Calu3 (cell line): ENCODE measurements around the gene SPECC1. TPM values are rescaled to one million over a fixed set of nuclear protein-coding genes. Genes with fewer than 3 reads are reported as not detected.

Experiments
- BruUV-seq: library from RNA; stranded (reverse); fragments of 400-500 nt; replicated peaks from 2 replicates; lab custom pipeline; 2021; lab: Mats Ljungman, UMichigan
- CTCF ChIA-PET: fragments of 300-600 bp; sonication (Branson Sonifier 250); formaldehyde crosslinking; loops from one replicate; lab custom pipeline; 2022; ENCODE audit warnings: antibody characterized with exemption; lab: Charles Lee
- DNase-seq: peaks from one replicate; pipeline ENCODE4 v3.0.0; 2022
- H3K27ac Mint-ChIP-seq: one replicate; pipeline ENCODE4 v1.8.0; 2022; ENCODE audit warnings: mixed read lengths; ENCODE audit not compliant: unreplicated experiment
- H3K27me3 Mint-ChIP-seq: one replicate; pipeline ENCODE4 v1.8.0; 2022; ENCODE audit warnings: mixed read lengths; ENCODE audit not compliant: unreplicated experiment
- H3K36me3 Mint-ChIP-seq: one replicate; pipeline ENCODE4 v1.8.0; 2022; ENCODE audit warnings: mild to moderate bottlenecking, moderate library complexity, mixed read lengths; ENCODE audit not compliant: insufficient read depth, unreplicated experiment
- H3K4me1 Mint-ChIP-seq: one replicate; pipeline ENCODE4 v1.8.0; 2022; ENCODE audit warnings: mild to moderate bottlenecking, low read depth, mixed read lengths; ENCODE audit not compliant: unreplicated experiment
- H3K4me3 Mint-ChIP-seq: one replicate; pipeline ENCODE4 v1.8.0; 2022; ENCODE audit warnings: mild to moderate bottlenecking, low read depth, moderate library complexity, mixed read lengths; ENCODE audit not compliant: unreplicated experiment
- H3K9me3 Mint-ChIP-seq: one replicate; pipeline ENCODE4 v1.8.0; 2022; ENCODE audit warnings: low read depth, mixed read lengths; ENCODE audit not compliant: unreplicated experiment
- intact Hi-C: fragments of 100-400 bp; cut with micrococcal nuclease; formaldehyde crosslinking; loops from one replicate; pipeline ENCODE4 v1.10.0; 2022; ENCODE audit not compliant: unreplicated experiment
- total RNA-seq: library from RNA; stranded (reverse); gene quantifications from 2 replicates; pipeline ENCODE4 v1.2.3, GENCODE V29; 2022
- TF ChIP-seq, protein P1 (sequence below): fragments of 200-600 bp; IDR thresholded peaks from one replicate; pipeline ENCODE4 v1.8.0; 2022; ENCODE audit warnings: antibody characterized with exemption; ENCODE audit not compliant: unreplicated experiment

Gene SPECC1
- total RNA-seq, 1 experiment from 2014 or later, result 53.5 TPM

DNA sequence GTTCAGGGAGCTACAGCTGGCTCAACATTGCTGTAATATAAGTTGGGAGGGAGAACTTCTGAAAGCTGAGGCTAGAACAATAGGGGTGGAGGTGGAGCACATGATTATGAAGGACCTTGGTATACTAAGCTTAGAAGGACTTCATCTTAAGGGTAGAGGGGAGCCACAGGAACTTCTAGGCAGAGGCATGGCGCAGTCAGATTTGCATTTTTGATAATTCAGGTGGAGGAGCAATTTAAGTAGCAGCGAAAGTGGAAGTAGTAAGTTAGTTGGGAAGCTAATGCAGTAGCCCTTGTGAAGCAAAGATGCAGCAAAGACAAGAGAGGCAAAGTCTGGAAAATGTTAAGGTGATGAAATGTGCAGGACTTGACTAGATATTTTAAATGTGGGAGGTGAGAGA is 144.1 kb downstream of the SPECC1 start:
- no TSS peak for BruUV-seq
- no peaks in the 10 kb centered on the region for H3K27me3 Mint-ChIP-seq
- no peak overlapping the region for H3K27ac Mint-ChIP-seq
- H3K4me3 Mint-ChIP-seq, result no peak overlapping the region
- H3K9me3 Mint-ChIP-seq, result no peaks in the 10 kb centered on the region
- peaks cover 17% of the 10 kb centered on the region for H3K36me3 Mint-ChIP-seq
- intact Hi-C loops, result loop anchor here (10.0 kb wide), 1 partner anchor 52 kb away; no protein-coding TSS in a partner anchor
- TF ChIP-seq, protein P1, sequence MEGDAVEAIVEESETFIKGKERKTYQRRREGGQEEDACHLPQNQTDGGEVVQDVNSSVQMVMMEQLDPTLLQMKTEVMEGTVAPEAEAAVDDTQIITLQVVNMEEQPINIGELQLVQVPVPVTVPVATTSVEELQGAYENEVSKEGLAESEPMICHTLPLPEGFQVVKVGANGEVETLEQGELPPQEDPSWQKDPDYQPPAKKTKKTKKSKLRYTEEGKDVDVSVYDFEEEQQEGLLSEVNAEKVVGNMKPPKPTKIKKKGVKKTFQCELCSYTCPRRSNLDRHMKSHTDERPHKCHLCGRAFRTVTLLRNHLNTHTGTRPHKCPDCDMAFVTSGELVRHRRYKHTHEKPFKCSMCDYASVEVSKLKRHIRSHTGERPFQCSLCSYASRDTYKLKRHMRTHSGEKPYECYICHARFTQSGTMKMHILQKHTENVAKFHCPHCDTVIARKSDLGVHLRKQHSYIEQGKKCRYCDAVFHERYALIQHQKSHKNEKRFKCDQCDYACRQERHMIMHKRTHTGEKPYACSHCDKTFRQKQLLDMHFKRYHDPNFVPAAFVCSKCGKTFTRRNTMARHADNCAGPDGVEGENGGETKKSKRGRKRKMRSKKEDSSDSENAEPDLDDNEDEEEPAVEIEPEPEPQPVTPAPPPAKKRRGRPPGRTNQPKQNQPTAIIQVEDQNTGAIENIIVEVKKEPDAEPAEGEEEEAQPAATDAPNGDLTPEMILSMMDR, result no peak
- DNase-seq, result no peak
- CTCF ChIA-PET, result no interaction called here
- H3K4me1 Mint-ChIP-seq, result peaks cover 7% of the 10 kb centered on the region

- no peak overlapping the region for H3K27ac Mint-ChIP-seq
Measured at GRCh38 chr17:20154286-20155000, 145.3 kb downstream of the SPECC1 start.

DNA sequence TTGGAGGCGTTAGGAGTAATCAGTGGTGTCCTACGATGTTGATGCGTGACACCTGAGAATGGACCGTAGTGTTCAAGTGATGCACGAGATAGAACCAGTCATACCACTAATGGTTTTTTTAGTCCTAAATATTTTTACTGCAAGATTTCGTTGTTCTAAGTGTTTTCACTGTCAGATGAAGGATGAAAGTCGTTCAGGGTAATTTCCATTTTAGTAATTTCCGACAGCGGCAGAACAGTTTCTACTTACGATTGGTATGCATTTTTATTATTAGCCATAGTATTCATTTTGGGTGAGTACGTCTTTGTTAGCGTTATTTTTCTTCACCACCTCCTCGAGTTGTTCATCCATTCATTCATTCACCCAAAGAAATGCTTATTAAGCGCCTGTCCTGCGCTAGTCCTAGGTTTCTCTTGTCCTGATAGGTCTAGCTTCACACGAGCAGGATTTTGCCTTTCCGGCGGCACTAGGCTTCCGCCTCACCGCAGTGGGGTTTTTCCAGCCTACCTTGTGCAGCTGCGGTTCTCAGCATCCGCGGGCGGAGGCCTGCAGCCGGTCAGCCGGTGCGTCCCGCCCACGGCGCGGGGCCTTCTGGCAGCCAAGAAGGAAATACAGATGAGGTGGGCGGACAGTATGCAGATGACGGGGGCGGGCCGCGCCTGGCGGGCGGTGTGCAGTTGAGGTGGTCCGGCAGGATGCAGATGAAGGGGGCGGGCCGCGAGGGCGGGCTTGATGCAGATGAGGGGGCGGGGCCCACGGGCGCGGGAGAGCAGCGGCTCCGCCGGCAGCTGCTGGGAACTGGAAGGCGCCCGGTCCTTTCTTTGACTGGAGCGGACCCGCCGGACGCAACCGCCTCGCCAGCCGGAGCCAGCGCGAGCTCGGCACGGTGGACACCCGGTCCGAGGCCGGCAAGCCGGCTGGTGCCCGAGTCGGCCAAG is 146.4 kb downstream of the SPECC1 start:
- no TSS peak for BruUV-seq
- peak; percentile 97 for DNase-seq
- H3K27me3 Mint-ChIP-seq, result no peaks in the 10 kb centered on the region
- intact Hi-C loops, result loop anchor here (10.0 kb wide), 1 partner anchor 49 kb away; no protein-coding TSS in a partner anchor
- peaks cover 17% of the 10 kb centered on the region for H3K36me3 Mint-ChIP-seq
- H3K27ac Mint-ChIP-seq, result peak overlapping the region; percentile 43
- peaks cover 12% of the 10 kb centered on the region for H3K4me1 Mint-ChIP-seq
- H3K4me3 Mint-ChIP-seq, result no peak overlapping the region
- TF ChIP-seq, protein P1, result no peak
- H3K9me3 Mint-ChIP-seq, result no peaks in the 10 kb centered on the region
- CTCF ChIA-PET, result interaction anchor here (1.7 kb wide), 1 partner anchor 51 kb away, joined by 5 read pairs; no protein-coding TSS in a partner anchor

More at GRCh38 chr17:20154286-20155000, 145.3 kb downstream of the SPECC1 start:
- BruUV-seq, result no TSS peak
- H3K4me3 Mint-ChIP-seq, result no peak overlapping the region
- peaks cover 17% of the 10 kb centered on the region for H3K36me3 Mint-ChIP-seq
- no peak for DNase-seq
- TF ChIP-seq, protein P1, result no peak
- H3K27me3 Mint-ChIP-seq, result no peaks in the 10 kb centered on the region
- H3K4me1 Mint-ChIP-seq, result peaks cover 12% of the 10 kb centered on the region
- H3K9me3 Mint-ChIP-seq, result no peaks in the 10 kb centered on the region
- intact Hi-C loops, result loop anchor here (10.0 kb wide), 1 partner anchor 50 kb away; no protein-coding TSS in a partner anchor
- CTCF ChIA-PET, result no interaction called here

GRCh38 chr17:20156196-20157000 is 147.2 kb downstream of the SPECC1 start:
- DNase-seq, result peak; percentile 65
- no peaks in the 10 kb centered on the region for H3K27me3 Mint-ChIP-seq
- BruUV-seq, result no TSS peak
- peaks cover 17% of the 10 kb centered on the region for H3K36me3 Mint-ChIP-seq
- CTCF ChIA-PET, result interaction anchor here (1.7 kb wide), 1 partner anchor 50 kb away, joined by 5 read pairs; no protein-coding TSS in a partner anchor
- H3K9me3 Mint-ChIP-seq, result no peaks in the 10 kb centered on the region
- H3K4me3 Mint-ChIP-seq, result no peak overlapping the region
- H3K4me1 Mint-ChIP-seq, result peaks cover 12% of the 10 kb centered on the region
- H3K27ac Mint-ChIP-seq, result peak overlapping the region; percentile 55
- intact Hi-C loops, result loop anchor here (10.0 kb wide), 1 partner anchor 48 kb away; no protein-coding TSS in a partner anchor
- TF ChIP-seq, protein P1, result no peak
